HG03097 (cell line): Measurements from ENCODE around the gene MAGEB17.

Experiments
- ATAC-seq: cut with Tn5 transposase; IDR thresholded peaks from one replicate; pipeline ENCODE4 v1.9.1; 2021; ENCODE audit not compliant: unreplicated experiment, low FRiP score

The MAGEB17 gene

GRCh38 chrX:16205840-16206239, 38.6 kb downstream of the MAGEB17 start:
- no peak for ATAC-seq

- ATAC-seq = no peak
These were observed 40.4 kb downstream of the MAGEB17 start for GRCh38 chrX:16207634-16208033.

- no peak for ATAC-seq
These were observed 41.3 kb downstream of the MAGEB17 start for GRCh38 chrX:16208601-16209000.

- no peak for ATAC-seq
These were observed 42.8 kb downstream of the MAGEB17 start for GRCh38 chrX:16210061-16210460.

GRCh38 chrX:16212024-16212423, 44.7 kb downstream of the MAGEB17 start:
- no peak for ATAC-seq

- no peak for ATAC-seq
These were observed 45.2 kb downstream of the MAGEB17 start for GRCh38 chrX:16212436-16212835.

GRCh38 chrX:16213961-16214360, 46.7 kb downstream of the MAGEB17 start:
- ATAC-seq = no peak

GRCh38 chrX:16215660-16216059, 48.4 kb downstream of the MAGEB17 start:
- ATAC-seq = no peak
